K562 (cell line): Measurements from ENCODE around the gene COMTD1. TPM values are rescaled to one million over a fixed set of nuclear protein-coding genes. Genes with fewer than 3 reads are reported as not detected.
A peak's percentile ranks its signal among the peaks of the same experiment; 100 is the strongest.

Experiments used
- BCL6 ChIP-seq: fragments of 250-450 bp; sonication (Bioruptor Pico); IDR thresholded peaks from 2 replicates; pipeline ENCODE4 v1.4.0; 2020
- DIDO1 ChIP-seq: fragments of 450-650 bp; IDR thresholded peaks from 2 replicates; pipeline ENCODE4 v1.6.1; 2016; ENCODE audit warnings: low read depth, missing biosample characterization, missing genetic modification characterization
- FOXP1 ChIP-seq: sonication (generic); formaldehyde crosslinking; IDR thresholded peaks from 2 replicates; pipeline ENCODE4 v1.8.0; 2022; ENCODE audit warnings: mild to moderate bottlenecking, missing genetic modification reagents
- FUS ChIP-seq: fragments of 200-400 bp; formaldehyde crosslinking; optimal IDR thresholded peaks from 2 replicates; pipeline ENCODE3; 2017; ENCODE audit warnings: low read depth, low read length
- HMGN3 ChIP-seq: IDR thresholded peaks from 2 replicates; pipeline ENCODE4 v1.6.1; 2011; ENCODE audit warnings: borderline replicate concordance, low read depth, mild to moderate bottlenecking, mixed read lengths, low read length; ENCODE audit not compliant: insufficient read length; ENCODE audit errors: extremely low read depth
- KDM5B ChIP-seq: fragments of 200-600 bp; sonication (generic); IDR thresholded peaks from 2 replicates; pipeline ENCODE4 v1.6.1; 2012; ENCODE audit warnings: low read depth, mild to moderate bottlenecking, moderate library complexity, low read length, control low read depth, inconsistent platforms; ENCODE audit not compliant: insufficient replicate concordance
- POLR2H ChIP-seq: IDR thresholded peaks from 2 replicates; pipeline ENCODE4 v1.6.1; 2016; ENCODE audit warnings: missing genetic modification characterization, low read depth, mild to moderate bottlenecking, control low read depth, missing compliant biosample characterization, moderate library complexity
- PRMT5 ChIP-seq: sonication (generic); formaldehyde crosslinking; IDR thresholded peaks from 2 replicates; pipeline ENCODE4 v1.5.0; 2020; ENCODE audit warnings: missing genetic modification reagents
- RFX1 ChIP-seq: fragments of 450-650 bp; IDR thresholded peaks from 2 replicates; pipeline ENCODE4 v1.6.1; 2016; ENCODE audit warnings: mild to moderate bottlenecking, moderate library complexity
- RNF2 ChIP-seq: sonication (generic); IDR thresholded peaks from 2 replicates; pipeline ENCODE4 v1.6.1; 2016
- SAFB2 ChIP-seq: fragments of 200-400 bp; formaldehyde crosslinking; IDR thresholded peaks from 2 replicates; pipeline ENCODE4 v1.6.1; 2018; ENCODE audit warnings: borderline replicate concordance, low read length, low read depth, moderate library complexity; ENCODE audit not compliant: severe bottlenecking
- TRIM28 ChIP-seq: fragments of 450-650 bp; IDR thresholded peaks from 2 replicates; pipeline ENCODE4 v1.6.1; 2017
- ZNF76 ChIP-seq: fragments of 250-450 bp; sonication (Bioruptor Pico); IDR thresholded peaks from 2 replicates; pipeline ENCODE4 v1.4.0; 2020; ENCODE audit warnings: mild to moderate bottlenecking, moderate library complexity, borderline replicate concordance
- polyA plus RNA-seq, 8 experiments: library from polyadenylated mRNA; depleted of rRNA in 4 of 8; stranded (reverse) in 5 of 8; unstranded in 3 of 8; fragments of >200 nt; fragmentation: Nextera tagmentation in 2 of 8; fragmentation: Illumina TruSeq in 1 of 8; extraction: Ambion mirVana in 2 of 8; extraction: Trizol in 1 of 8; gene quantifications; 2 replicates each; pipeline versions ENCODE4 v1.2.1 to v1.2.3, GENCODE V29; 2011 to 2014; ENCODE audit warnings: inconsistent platforms in 1 of 8, missing spikeins in 1 of 8
- total RNA-seq, 7 experiments: library from RNA; depleted of rRNA in 6 of 7; stranded (reverse); fragments of >200 nt in 6 of 7; fragmentation: Illumina TruSeq in 2 of 7; extraction: Trizol in 2 of 7; gene quantifications; 2 replicates each; pipeline versions ENCODE4 v1.2.1 to v1.2.3, GENCODE V29; 2011 to 2021; ENCODE audit warnings: low replicate concordance in 1 of 7
- TF ChIP-seq, protein P1 (sequence below): sonication (generic); formaldehyde crosslinking; IDR thresholded peaks from 2 replicates; pipeline ENCODE4 v1.8.1; 2023; ENCODE audit warnings: missing genetic modification reagents, mild to moderate bottlenecking, borderline replicate concordance
- TF ChIP-seq, protein P2 (sequence below): sonication (generic); formaldehyde crosslinking; IDR thresholded peaks from 2 replicates; pipeline ENCODE4 v1.8.1; 2023; ENCODE audit warnings: mild to moderate bottlenecking, missing genetic modification reagents
- TF ChIP-seq, protein P3 (sequence below): fragments of 450-650 bp; formaldehyde crosslinking; IDR thresholded peaks from 2 replicates; pipeline ENCODE4 v1.4.0; 2022; ENCODE audit warnings: missing genetic modification characterization
- TF ChIP-seq, protein P4 (sequence below), 2 experiments: IDR thresholded peaks; 2 replicates each; pipeline ENCODE4 v1.6.1; 2011; ENCODE audit warnings: borderline replicate concordance in 1 of 2, control low read depth in 1 of 2, low read depth in 1 of 2, low read length in 1 of 2, mild to moderate bottlenecking in 1 of 2, mixed read lengths in 1 of 2, moderate library complexity in 1 of 2; ENCODE audit not compliant: insufficient read depth in 1 of 2, insufficient read length in 1 of 2, poor library complexity in 1 of 2, severe bottlenecking in 1 of 2; ENCODE audit errors: extremely low read depth in 1 of 2

Gene COMTD1
- total and polyA plus RNA-seq, 9 of the 15 experiments (the other 6 are each of a cell fraction or from before 2014, with no cell fraction given) = 0.41 to 112 (median 13.7) TPM

DNA sequence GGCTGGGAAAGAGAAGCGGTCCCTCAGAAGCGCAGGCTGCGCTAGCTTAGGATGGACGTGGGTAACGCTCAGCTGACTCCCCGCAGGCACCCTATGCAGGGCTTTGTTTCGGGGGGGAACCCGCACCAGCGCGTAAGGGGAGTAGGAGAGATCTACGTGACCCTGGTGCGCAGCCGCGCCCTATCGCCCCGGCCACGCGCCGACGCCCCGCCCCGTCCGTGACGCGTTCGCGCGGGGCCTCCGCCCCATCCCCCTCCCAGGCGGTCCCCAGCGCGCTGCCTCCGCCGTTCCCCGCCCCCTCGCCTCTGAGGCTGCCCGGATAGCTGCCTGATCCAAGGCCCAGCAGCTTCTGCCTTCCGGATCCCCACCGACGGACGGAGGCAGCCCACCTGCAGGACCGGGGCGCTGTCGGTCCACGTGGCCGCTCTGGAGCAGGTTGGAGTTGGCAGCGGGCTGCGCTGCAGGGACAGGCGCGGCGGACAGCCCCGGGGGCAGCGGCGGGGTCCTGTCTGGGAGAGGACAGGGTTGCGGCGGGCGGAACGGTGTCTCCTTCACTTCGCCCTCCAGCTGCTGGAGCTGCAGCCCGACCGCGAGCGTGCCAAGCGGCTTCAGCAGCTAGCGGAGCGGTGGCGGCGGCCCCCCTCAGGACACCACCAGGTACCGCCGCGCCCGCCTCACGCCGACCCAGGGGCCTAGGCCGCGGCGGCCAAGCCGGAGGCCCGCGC lies 25.3 kb downstream of the COMTD1 start, which contains the start of gene VDAC2 (continued):
- peak; percentile 92 for TF ChIP-seq FOXP1 (CRISPR knock-in tag)
- TF ChIP-seq, protein P1, sequence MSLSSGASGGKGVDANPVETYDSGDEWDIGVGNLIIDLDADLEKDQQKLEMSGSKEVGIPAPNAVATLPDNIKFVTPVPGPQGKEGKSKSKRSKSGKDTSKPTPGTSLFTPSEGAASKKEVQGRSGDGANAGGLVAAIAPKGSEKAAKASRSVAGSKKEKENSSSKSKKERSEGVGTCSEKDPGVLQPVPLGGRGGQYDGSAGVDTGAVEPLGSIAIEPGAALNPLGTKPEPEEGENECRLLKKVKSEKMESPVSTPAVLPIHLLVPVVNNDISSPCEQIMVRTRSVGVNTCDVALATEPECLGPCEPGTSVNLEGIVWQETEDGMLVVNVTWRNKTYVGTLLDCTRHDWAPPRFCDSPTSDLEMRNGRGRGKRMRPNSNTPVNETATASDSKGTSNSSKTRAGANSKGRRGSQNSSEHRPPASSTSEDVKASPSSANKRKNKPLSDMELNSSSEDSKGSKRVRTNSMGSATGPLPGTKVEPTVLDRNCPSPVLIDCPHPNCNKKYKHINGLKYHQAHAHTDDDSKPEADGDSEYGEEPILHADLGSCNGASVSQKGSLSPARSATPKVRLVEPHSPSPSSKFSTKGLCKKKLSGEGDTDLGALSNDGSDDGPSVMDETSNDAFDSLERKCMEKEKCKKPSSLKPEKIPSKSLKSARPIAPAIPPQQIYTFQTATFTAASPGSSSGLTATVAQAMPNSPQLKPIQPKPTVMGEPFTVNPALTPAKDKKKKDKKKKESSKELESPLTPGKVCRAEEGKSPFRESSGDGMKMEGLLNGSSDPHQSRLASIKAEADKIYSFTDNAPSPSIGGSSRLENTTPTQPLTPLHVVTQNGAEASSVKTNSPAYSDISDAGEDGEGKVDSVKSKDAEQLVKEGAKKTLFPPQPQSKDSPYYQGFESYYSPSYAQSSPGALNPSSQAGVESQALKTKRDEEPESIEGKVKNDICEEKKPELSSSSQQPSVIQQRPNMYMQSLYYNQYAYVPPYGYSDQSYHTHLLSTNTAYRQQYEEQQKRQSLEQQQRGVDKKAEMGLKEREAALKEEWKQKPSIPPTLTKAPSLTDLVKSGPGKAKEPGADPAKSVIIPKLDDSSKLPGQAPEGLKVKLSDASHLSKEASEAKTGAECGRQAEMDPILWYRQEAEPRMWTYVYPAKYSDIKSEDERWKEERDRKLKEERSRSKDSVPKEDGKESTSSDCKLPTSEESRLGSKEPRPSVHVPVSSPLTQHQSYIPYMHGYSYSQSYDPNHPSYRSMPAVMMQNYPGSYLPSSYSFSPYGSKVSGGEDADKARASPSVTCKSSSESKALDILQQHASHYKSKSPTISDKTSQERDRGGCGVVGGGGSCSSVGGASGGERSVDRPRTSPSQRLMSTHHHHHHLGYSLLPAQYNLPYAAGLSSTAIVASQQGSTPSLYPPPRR (CRISPR knock-in tag) = peak; percentile 68; the same call in 1 of the 2 replicates
- TF ChIP-seq DIDO1 (tag) = peak; percentile 71; the same call in 1 of the 2 replicates
- TF ChIP-seq TRIM28 = no peak; the same call in 1 of the 2 replicates
- no peak; the same call in 1 of the 2 replicates for TF ChIP-seq BCL6 (CRISPR knock-in tag)
- TF ChIP-seq, protein P2, sequence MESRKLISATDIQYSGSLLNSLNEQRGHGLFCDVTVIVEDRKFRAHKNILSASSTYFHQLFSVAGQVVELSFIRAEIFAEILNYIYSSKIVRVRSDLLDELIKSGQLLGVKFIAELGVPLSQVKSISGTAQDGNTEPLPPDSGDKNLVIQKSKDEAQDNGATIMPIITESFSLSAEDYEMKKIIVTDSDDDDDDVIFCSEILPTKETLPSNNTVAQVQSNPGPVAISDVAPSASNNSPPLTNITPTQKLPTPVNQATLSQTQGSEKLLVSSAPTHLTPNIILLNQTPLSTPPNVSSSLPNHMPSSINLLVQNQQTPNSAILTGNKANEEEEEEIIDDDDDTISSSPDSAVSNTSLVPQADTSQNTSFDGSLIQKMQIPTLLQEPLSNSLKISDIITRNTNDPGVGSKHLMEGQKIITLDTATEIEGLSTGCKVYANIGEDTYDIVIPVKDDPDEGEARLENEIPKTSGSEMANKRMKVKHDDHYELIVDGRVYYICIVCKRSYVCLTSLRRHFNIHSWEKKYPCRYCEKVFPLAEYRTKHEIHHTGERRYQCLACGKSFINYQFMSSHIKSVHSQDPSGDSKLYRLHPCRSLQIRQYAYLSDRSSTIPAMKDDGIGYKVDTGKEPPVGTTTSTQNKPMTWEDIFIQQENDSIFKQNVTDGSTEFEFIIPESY = peak; percentile 59; the same call in 1 of the 2 replicates
- TF ChIP-seq SAFB2 = no peak
- TF ChIP-seq, protein P3, sequence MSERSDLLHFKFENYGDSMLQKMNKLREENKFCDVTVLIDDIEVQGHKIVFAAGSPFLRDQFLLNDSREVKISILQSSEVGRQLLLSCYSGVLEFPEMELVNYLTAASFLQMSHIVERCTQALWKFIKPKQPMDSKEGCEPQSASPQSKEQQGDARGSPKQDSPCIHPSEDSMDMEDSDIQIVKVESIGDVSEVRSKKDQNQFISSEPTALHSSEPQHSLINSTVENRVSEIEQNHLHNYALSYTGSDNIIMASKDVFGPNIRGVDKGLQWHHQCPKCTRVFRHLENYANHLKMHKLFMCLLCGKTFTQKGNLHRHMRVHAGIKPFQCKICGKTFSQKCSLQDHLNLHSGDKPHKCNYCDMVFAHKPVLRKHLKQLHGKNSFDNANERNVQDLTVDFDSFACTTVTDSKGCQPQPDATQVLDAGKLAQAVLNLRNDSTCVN (CRISPR knock-in tag) = peak; percentile 95
- peak; percentile 51; the same call in 1 of the 2 replicates for TF ChIP-seq PRMT5 (CRISPR knock-in tag)
- TF ChIP-seq RFX1 = no peak
- TF ChIP-seq, protein P4, sequence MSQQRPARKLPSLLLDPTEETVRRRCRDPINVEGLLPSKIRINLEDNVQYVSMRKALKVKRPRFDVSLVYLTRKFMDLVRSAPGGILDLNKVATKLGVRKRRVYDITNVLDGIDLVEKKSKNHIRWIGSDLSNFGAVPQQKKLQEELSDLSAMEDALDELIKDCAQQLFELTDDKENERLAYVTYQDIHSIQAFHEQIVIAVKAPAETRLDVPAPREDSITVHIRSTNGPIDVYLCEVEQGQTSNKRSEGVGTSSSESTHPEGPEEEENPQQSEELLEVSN (IDR thresholded peaks at IDR 0.05; ENCODE audit: borderline replicate concordance in 1 of 2, extremely low read depth in 1 of 2, insufficient read depth in 1 of 2, insufficient read length in 1 of 2, low read depth in 1 of 2, low read length in 1 of 2, poor library complexity in 1 of 2, severe bottlenecking in 1 of 2) = peak; percentile 44 to 85
- peak; percentile 86 for TF ChIP-seq KDM5B
- peak; percentile 96 for TF ChIP-seq FUS
- TF ChIP-seq HMGN3 = peak; percentile 40
- TF ChIP-seq RNF2 = peak; percentile 80
- TF ChIP-seq ZNF76 (CRISPR knock-in tag) = peak; percentile 69
- TF ChIP-seq POLR2H (tag) = peak; percentile 68; the same call in 1 of the 2 replicates
